Measurements from ENCODE around the gene CAPN1. TPM values are rescaled to one million over a fixed set of nuclear protein-coding genes. Genes with fewer than 3 reads are reported as not detected.
A peak's percentile ranks its signal among the peaks of the same experiment; 100 is the strongest.

CAPN1 gene
- polyA plus RNA-seq, 2 of the 4 experiments (the other 2 are of a cell fraction) = 63.7 to 93.1 TPM

- TF ChIP-seq MAZ (IDR thresholded peaks at IDR 0.05; ENCODE audit: borderline replicate concordance, low read depth, low read length) (no peak; the same call in 1 of the 2 replicates), PBX3 (IDR thresholded peaks at IDR 0.05) (no peak; the same call in 1 of the 2 replicates), CEBPB (IDR thresholded peaks at IDR 0.05) (no peak), BCL3 (IDR thresholded peaks at IDR 0.05) (peak; percentile 45; the same call in 2 of the 3 replicates), FOXS1 (CRISPR knock-in tag; IDR thresholded peaks at IDR 0.05) (no peak), HEYL (CRISPR knock-in tag; IDR thresholded peaks at IDR 0.05) (no peak), CBX8 (IDR thresholded peaks at IDR 0.05) (no peak), ZSCAN20 (CRISPR knock-in tag; IDR thresholded peaks at IDR 0.05) (no peak), PHF8 (IDR thresholded peaks at IDR 0.05; ENCODE audit: borderline replicate concordance, low read depth) (peak; percentile 78), ESRRA (IDR thresholded peaks at IDR 0.05; ENCODE audit: borderline replicate concordance, low read length) (no peak), TP53 (CRISPR knock-in tag; IDR thresholded peaks at IDR 0.05) (peak; percentile 66; the same call in 1 of the 2 replicates), JUN (IDR thresholded peaks at IDR 0.05) (peak; percentile 70 to 96; a peak in 4 of 5 replicates), JUNB (IDR thresholded peaks at IDR 0.05) (no peak), CHD2 (IDR thresholded peaks at IDR 0.05; ENCODE audit: low read length, partially characterized antibody) (no peak), NPAS2 (CRISPR knock-in tag; IDR thresholded peaks at IDR 0.05; ENCODE audit: borderline replicate concordance) (no peak), RFX5 (IDR thresholded peaks at IDR 0.05) (no peak), EHMT2 (IDR thresholded peaks at IDR 0.05; ENCODE audit: low read depth) (no peak), CTCF (IDR thresholded peaks at IDR 0.05) (no peak), EP300 (IDR thresholded peaks at IDR 0.05) (no peak), CBX2 (IDR thresholded peaks at IDR 0.05; ENCODE audit: borderline replicate concordance, low read depth) (no peak), HOXB5 (CRISPR knock-in tag; IDR thresholded peaks at IDR 0.05) (no peak), SMC3 (IDR thresholded peaks at IDR 0.05) (no peak), REST (IDR thresholded peaks at IDR 0.05) (no peak; the same call in 1 of the 2 replicates), NFE2L2 (conservative IDR thresholded peaks at IDR 0.05; ENCODE audit: low read length) (no peak), ELK1 (IDR thresholded peaks at IDR 0.05; ENCODE audit: low read depth, low read length) (no peak), HOXA7 (CRISPR knock-in tag; IDR thresholded peaks at IDR 0.05) (no peak), KDM5A (IDR thresholded peaks at IDR 0.05) (peak; percentile 33; the same call in 1 of the 2 replicates), HES2 (IDR thresholded peaks at IDR 0.05) (no peak), HDAC2 (IDR thresholded peaks at IDR 0.05) (no peak), FOSB (CRISPR knock-in tag; IDR thresholded peaks at IDR 0.05) (no peak), KDM1A (IDR thresholded peaks at IDR 0.05; ENCODE audit: low read depth) (no peak), EHF (CRISPR knock-in tag; IDR thresholded peaks at IDR 0.05) (no peak), GATA3 (IDR thresholded peaks at IDR 0.05; ENCODE audit: borderline replicate concordance) (peak; percentile 86), RNF2 (IDR thresholded peaks at IDR 0.05; ENCODE audit: borderline replicate concordance, low read depth) (no peak), CHD4 (IDR thresholded peaks at IDR 0.05; ENCODE audit: borderline replicate concordance) (no peak), POLR2A (IDR thresholded peaks at IDR 0.05; ENCODE audit: low read length) (peak; percentile 94)
Observed at GRCh38 chr11:65134240-65134951, 47.3 kb upstream of the CAPN1 start, which contains the start of gene SYVN1 (continued).

All from A549 (cell line).